Panc1 (cell line): ENCODE results near the gene LZTS3. TPM values are rescaled to one million over a fixed set of nuclear protein-coding genes. Genes with fewer than 3 reads are reported as not detected.
A peak's percentile ranks its signal among the peaks of the same experiment; 100 is the strongest.

Experiments
- ATAC-seq: fragments of 200-7000 bp; cut with Tn5 transposase; 2 replicates; pipeline ENCODE4 v1.9.1; 2020; ENCODE audit warnings: mild to moderate bottlenecking, moderate library complexity
- BruUV-seq: library from RNA; stranded (reverse); fragments of 400-500 nt; replicated peaks from 2 replicates; lab custom pipeline; 2021; lab: Mats Ljungman, UMichigan
- CTCF ChIA-PET: fragments of 300-600 bp; sonication (Branson Sonifier 250); formaldehyde crosslinking; loops from one replicate; lab custom pipeline; 2022; ENCODE audit warnings: antibody characterized with exemption; lab: Charles Lee
- POLR2A ChIA-PET: fragments of 300-600 bp; sonication (Branson Sonifier 250); formaldehyde crosslinking; loops from one replicate; lab custom pipeline; 2022; ENCODE audit warnings: antibody characterized with exemption; lab: Charles Lee
- DNase-seq: peaks from one replicate; pipeline ENCODE4 v3.0.0-alpha.2; 2010; ENCODE audit warnings: low read depth, low spot score
- H3K27ac ChIP-seq: 2 replicates; pipeline ENCODE4 v1.5.1; 2011; ENCODE audit warnings: mild to moderate bottlenecking, low read length, inconsistent platforms
- H3K27me3 ChIP-seq: fragments of 200-500 bp; sonication (Bioruptor generic); 2 replicates; pipeline ENCODE4 v1.6.0; 2014; ENCODE audit warnings: low read length, inconsistent platforms; ENCODE audit not compliant: control insufficient read depth, insufficient read depth
- H3K36me3 ChIP-seq: fragments of 200-500 bp; sonication (Bioruptor generic); 2 replicates; pipeline ENCODE4 v1.5.1; 2014; ENCODE audit warnings: inconsistent platforms, mild to moderate bottlenecking, low read length, moderate library complexity; ENCODE audit not compliant: control insufficient read depth, insufficient read depth
- H3K4me1 ChIP-seq: 2 replicates; pipeline ENCODE4 v1.5.1; 2011; ENCODE audit warnings: inconsistent platforms, mild to moderate bottlenecking, low read length, moderate library complexity; ENCODE audit not compliant: control insufficient read depth, insufficient read depth
- H3K4me3 ChIP-seq, 2 experiments: 2 replicates each; pipeline ENCODE4 v1.5.1; 2011 to 2012; ENCODE audit warnings: low read depth in 2 of 2, low read length in 2 of 2, mild to moderate bottlenecking in 2 of 2, inconsistent platforms in 1 of 2, moderate library complexity in 1 of 2
- H3K9me3 ChIP-seq: fragments of 200-500 bp; sonication (Bioruptor generic); 2 replicates; pipeline ENCODE4 v1.5.1; 2014; ENCODE audit warnings: low read depth, mild to moderate bottlenecking, inconsistent platforms, low read length, moderate library complexity; ENCODE audit not compliant: control insufficient read depth, insufficient read depth
- CTCF ChIP-seq: fragments of 450-650 bp; IDR thresholded peaks from 2 replicates; pipeline ENCODE4 v1.5.1; 2017; ENCODE audit warnings: mild to moderate bottlenecking
- POLR2AphosphoS5 ChIP-seq: IDR thresholded peaks from 2 replicates; pipeline ENCODE4 v1.6.1; 2012; ENCODE audit warnings: mild to moderate bottlenecking, low read depth, low read length, moderate library complexity
- SIN3A ChIP-seq: IDR thresholded peaks from 2 replicates; pipeline ENCODE4 v1.6.1; 2012; ENCODE audit warnings: low read depth, mild to moderate bottlenecking, low read length, moderate library complexity, borderline replicate concordance; ENCODE audit not compliant: insufficient read depth
- TCF7L2 ChIP-seq: IDR thresholded peaks from 2 replicates; pipeline ENCODE4 v1.6.1; 2011; ENCODE audit warnings: mild to moderate bottlenecking, low read depth, low read length, inconsistent platforms
- in situ Hi-C: cut with HindIII; loops from 2 replicates; pipeline ENCODE4 v1.10.0; 2016; ENCODE audit warnings: low sequenced_read_pairs, low pct_unique_long_range_greater_than_20kb
- intact Hi-C: fragments of 100-400 bp; cut with micrococcal nuclease; formaldehyde crosslinking; loops from one replicate; pipeline ENCODE4 v1.10.0; 2022; ENCODE audit not compliant: unreplicated experiment
- total RNA-seq: library from RNA; stranded (reverse); gene quantifications from one replicate; pipeline ENCODE4 v1.2.1, GENCODE V29; 2021; ENCODE audit not compliant: unreplicated experiment
- TF ChIP-seq, protein P1 (sequence below), 2 experiments: IDR thresholded peaks; 2 replicates each; pipeline ENCODE4 v1.6.1; 2011 to 2012; ENCODE audit warnings: low read depth in 2 of 2, control low read depth in 1 of 2, low read length in 1 of 2, mild to moderate bottlenecking in 1 of 2, moderate library complexity in 1 of 2; ENCODE audit not compliant: insufficient read depth in 1 of 2

LZTS3 gene
- total RNA-seq, 1 experiment from 2014 or later: 5.2 TPM

DNA sequence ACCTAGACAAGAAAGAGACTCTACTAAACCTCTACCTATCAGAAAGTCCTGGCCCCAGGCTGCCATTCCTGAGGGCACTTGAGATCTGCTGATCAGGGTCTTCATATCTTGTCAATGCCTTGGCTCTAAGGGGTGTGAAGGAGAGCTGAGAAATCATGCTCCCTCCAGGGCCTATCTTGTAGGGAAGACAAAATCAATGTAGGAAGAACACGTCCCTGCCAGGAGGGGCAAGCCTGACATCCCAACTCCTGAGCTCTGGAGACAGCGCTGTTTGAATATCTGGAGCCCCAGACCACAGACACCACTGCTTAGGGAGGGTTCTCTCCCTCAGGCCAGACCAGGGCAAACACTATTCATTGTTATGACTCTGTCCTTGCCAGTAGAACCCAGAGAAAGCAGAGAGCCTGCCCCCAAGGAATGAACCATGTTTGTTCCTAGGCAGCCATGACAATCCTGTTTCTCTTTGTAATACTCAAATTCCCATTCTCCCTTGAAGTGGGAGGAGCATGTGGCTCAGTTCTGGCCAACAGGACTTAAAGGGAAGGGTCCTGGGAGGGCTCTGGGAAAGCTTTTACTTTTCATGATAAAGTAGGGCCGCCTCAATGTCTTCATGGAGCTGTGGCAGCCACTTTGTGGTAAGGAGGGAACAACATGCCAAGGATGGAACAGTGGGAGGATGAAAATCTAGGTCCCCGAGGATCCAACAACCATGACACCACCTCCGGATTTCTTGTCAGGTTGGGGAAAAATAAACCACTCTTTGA is 11.9 kb downstream of the LZTS3 start:
- no peak for ATAC-seq
- no TSS peak for BruUV-seq
- intact Hi-C loops: no loop called here
- H3K27me3 ChIP-seq: no peaks in the 10 kb centered on the region
- in situ Hi-C loops: no loop called here
- no peaks in the 10 kb centered on the region for H3K9me3 ChIP-seq
- H3K36me3 ChIP-seq: peaks cover 7% of the 10 kb centered on the region; the same call in 1 of the 2 replicates
- H3K4me1 ChIP-seq: peaks cover 14% of the 10 kb centered on the region
- DNase-seq: no peak
- H3K27ac ChIP-seq: no peak overlapping the region
- ChIA-PET POLR2A (interaction anchor here (0.7 kb wide), 1 partner anchor 15 kb away, joined by 5 read pairs; no protein-coding TSS in a partner anchor), CTCF (interaction anchor here (0.6 kb wide), 1 partner anchor 115 kb away, joined by 3 read pairs; the partner anchor contains the start of gene MRPS26)
- TF ChIP-seq SIN3A (no peak), POLR2AphosphoS5 (no peak), TCF7L2 (no peak), CTCF (no peak)
- TF ChIP-seq, protein P1, sequence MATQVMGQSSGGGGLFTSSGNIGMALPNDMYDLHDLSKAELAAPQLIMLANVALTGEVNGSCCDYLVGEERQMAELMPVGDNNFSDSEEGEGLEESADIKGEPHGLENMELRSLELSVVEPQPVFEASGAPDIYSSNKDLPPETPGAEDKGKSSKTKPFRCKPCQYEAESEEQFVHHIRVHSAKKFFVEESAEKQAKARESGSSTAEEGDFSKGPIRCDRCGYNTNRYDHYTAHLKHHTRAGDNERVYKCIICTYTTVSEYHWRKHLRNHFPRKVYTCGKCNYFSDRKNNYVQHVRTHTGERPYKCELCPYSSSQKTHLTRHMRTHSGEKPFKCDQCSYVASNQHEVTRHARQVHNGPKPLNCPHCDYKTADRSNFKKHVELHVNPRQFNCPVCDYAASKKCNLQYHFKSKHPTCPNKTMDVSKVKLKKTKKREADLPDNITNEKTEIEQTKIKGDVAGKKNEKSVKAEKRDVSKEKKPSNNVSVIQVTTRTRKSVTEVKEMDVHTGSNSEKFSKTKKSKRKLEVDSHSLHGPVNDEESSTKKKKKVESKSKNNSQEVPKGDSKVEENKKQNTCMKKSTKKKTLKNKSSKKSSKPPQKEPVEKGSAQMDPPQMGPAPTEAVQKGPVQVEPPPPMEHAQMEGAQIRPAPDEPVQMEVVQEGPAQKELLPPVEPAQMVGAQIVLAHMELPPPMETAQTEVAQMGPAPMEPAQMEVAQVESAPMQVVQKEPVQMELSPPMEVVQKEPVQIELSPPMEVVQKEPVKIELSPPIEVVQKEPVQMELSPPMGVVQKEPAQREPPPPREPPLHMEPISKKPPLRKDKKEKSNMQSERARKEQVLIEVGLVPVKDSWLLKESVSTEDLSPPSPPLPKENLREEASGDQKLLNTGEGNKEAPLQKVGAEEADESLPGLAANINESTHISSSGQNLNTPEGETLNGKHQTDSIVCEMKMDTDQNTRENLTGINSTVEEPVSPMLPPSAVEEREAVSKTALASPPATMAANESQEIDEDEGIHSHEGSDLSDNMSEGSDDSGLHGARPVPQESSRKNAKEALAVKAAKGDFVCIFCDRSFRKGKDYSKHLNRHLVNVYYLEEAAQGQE (IDR thresholded peaks at IDR 0.05; ENCODE audit: insufficient read depth in 1 of 2, low read depth in 2 of 2, low read length in 1 of 2): no peak
- no peak overlapping the region for H3K4me3 ChIP-seq

- BruUV-seq: no TSS peak
- no peak for TF ChIP-seq TCF7L2
- TF ChIP-seq, protein P1 (IDR thresholded peaks at IDR 0.05; ENCODE audit: insufficient read depth in 1 of 2, low read depth in 2 of 2, low read length in 1 of 2): no peak
- TF ChIP-seq SIN3A: no peak
- no peak for TF ChIP-seq CTCF
- TF ChIP-seq POLR2AphosphoS5: no peak
- ATAC-seq (no peak), DNase-seq (no peak)
- intact Hi-C loops (no loop called here), in situ Hi-C loops (no loop called here)
- peak overlapping the region; percentile 96 to 100 for H3K4me3 ChIP-seq
- H3K4me1 ChIP-seq: peaks cover 14% of the 10 kb centered on the region
- peaks cover 7% of the 10 kb centered on the region for H3K36me3 ChIP-seq
- no peaks in the 10 kb centered on the region for H3K27me3 ChIP-seq
- CTCF ChIA-PET: interaction anchor here (0.6 kb wide), 2 partner anchors 10 to 156 kb away, joined by 3 to 4 read pairs; no protein-coding TSS in a partner anchor
- POLR2A ChIA-PET: interaction anchor here (0.6 to 0.7 kb wide), 2 partner anchors 128 to 706 kb away, joined by 4 to 8 read pairs; no protein-coding TSS in a partner anchor
- H3K9me3 ChIP-seq: no peaks in the 10 kb centered on the region
- H3K27ac ChIP-seq: peak overlapping the region; percentile 97
Measured at GRCh38 chr20:3160418-3160817, 12.9 kb downstream of the LZTS3 start.
